ENCODE data around the gene NFE2L2.
"Not testable (repeated sequence)": the region's sequence is repeated elsewhere in the genome, so short reads cannot be mapped to it uniquely, and the experiment has no call there.

Gene NFE2L2

DNA sequence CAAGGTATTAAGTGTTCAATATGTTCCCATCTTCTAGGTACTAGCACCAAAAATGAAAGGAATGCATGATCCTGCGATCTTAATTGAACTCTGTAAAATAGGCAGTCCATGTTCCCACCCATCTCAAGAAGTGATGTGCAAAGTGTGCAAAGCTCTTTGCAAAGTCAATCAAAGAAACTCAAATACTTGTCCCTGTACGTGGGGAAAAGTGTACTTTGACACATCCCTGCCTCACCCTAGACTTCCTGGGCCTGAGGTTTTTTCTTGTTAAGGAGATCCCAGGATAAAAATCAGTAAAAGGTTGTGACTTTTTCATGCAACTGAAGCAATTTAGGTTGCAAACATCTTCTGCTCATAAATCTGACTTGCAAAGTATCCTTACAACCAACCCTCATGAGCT, 26.6 kb downstream of the NFE2L2 start:
- DNase-seq (ENCODE audit: low read depth in 3 of 3, low spot score in 1 of 3), result no peak

DNA sequence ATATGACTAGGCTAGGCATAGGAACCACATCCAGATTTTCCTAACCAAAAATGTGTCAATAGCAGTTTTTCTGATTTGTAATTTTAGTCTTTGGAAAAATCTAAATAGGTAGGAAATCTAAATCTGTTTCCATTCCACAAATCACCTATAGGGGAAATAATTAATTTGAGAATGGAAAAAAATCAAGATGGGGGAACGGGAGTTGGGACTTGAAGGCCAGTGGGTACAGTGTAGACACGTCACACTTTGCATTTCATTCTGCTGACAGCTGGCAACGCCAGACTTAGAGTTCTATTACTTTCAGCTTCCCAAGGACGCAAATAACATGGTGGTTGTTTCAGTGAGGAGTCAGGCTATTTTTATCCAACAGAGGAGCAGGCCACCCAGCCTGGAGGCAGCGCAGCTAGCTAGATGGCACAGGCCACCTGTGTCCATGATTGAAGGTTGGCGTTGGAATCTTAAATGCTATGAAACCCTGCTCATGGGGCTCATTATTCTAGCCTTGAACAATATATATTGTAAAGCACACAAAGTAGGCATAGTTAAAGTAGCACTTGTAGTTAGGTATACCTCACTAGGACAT, 28.6 kb downstream of the NFE2L2 start:
- DNase-seq (ENCODE audit: low read depth in 3 of 3, low spot score in 1 of 3), result no peak

DNA sequence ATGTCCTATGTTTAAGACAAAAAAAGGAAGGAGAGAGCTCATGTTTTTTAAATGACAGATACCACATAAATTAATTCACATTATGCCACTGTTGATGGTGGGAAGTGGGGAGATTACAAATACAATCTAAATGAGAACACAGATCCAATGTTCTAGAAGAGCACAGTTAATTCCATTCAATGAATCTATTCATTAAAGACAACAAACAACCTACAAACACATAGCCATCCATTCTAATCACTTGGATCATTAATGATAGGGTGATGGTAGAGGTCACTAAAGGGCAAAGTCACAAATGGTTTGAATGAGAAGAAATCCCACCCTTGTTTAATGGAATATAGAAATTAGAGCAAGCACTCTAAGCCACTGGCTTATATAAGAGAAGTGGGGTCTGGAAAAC, 30.3 kb downstream of the NFE2L2 start:
- DNase-seq (ENCODE audit: low read depth in 3 of 3, low spot score in 1 of 3), result no peak

DNA sequence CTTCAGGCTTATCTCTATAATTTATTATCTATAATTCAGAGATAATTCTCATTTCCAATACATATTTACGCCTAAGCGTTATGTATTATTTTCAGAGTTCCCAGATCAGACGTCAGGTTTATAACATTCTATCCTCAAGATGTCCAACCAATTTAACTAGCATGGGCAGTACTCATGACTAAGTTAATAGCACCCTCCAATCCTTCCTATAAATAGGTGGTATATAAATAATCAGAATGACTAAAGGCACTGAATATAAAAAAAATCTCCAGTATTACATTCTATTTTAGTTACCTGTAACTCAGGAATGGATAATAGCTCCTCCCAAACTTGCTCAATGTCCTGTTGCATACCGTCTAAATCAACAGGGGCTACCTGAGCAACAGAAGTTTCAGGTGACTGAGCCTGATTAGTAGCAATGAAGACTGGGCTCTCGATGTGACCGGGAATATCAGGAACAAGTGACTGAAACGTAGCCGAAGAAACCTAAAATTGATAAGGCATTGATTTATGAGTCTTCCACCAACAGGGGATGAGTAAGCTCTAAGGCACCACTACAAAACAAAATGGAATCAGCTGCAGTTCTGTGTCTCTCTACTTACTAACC, 32.3 kb downstream of the NFE2L2 start:
- no peak for DNase-seq (ENCODE audit: low read depth in 3 of 3, low spot score in 1 of 3)

DNA sequence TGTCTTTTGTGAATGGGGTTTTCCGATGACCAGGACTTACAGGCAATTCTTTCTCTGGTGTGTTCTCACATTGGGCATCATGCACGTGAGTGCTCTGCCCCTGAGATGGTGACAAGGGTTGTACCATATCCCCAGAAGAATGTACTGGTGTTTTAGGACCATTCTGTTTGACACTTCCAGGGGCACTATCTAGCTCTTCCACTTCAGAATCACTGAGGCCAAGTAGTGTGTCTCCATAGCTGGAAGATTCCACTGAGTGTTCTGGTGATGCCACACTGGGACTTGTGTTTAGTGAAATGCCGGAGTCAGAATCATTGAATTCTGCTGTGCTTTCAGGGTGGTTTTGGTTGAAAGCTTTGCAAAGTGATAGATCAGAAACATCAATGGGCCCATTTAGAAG, 33.3 kb downstream of the NFE2L2 start:
- no peak for DNase-seq (ENCODE audit: low read depth in 3 of 3, low spot score in 1 of 3)

DNA sequence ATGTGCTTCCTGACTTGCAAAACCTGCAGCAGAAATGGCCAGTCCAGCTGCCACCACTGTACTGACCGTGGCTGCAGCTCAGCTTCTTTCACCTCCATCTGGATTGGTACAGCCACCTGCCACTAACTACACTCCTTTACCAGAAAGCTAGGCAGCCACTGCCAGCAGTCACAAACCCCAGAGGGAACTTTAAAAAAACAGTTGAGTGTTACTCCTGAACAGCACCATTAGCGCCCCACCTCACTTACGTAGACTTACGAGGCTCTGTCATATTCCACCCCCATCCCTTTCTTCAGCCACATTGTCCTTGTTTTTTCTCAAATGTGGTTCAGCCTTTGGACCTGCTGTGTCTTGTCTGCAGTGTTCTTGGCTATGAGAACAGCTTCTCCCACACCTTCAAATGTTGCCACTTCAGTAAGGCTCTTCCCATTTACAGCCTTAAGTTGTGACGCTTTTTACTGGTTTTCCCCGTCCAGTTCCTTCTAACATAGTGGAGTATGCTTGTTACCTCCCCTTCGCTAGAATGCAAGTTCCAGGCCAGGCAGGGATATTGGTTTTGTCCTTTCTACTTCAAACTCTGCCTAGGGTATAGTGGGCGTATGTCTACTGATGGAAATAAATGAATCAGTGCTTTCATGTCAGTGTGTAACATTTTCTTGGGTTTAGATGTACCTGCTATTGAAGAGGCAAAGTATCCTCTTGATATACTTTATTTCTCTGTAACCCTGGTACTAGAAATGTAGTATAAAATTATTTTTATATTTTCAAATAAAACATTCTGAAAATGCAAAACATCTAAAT, 34.9 kb downstream of the NFE2L2 start:
- DNase-seq (ENCODE audit: low read depth in 3 of 3, low spot score in 1 of 3), result no peak

DNA sequence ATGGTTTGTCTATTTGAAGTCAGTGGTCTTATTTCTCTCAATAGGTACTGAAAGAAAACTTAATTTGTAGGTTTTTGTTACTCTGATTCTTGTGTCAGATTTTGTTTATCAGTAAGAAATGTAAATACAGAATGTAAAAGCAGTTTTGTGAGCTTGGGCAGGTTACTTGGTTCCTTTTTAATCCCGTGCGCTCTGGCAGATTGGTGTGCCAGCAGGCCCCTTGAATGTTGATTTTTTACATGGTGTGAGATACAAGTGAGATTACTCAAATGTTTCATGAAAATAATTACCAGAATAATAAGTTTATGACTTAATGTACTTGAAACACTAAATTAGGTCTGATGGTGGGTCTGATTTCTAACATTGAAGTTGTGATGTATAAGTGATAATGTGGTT, 38.6 kb downstream of the NFE2L2 start:
- DNase-seq (ENCODE audit: low read depth in 3 of 3, low spot score in 1 of 3), result no peak

DNA sequence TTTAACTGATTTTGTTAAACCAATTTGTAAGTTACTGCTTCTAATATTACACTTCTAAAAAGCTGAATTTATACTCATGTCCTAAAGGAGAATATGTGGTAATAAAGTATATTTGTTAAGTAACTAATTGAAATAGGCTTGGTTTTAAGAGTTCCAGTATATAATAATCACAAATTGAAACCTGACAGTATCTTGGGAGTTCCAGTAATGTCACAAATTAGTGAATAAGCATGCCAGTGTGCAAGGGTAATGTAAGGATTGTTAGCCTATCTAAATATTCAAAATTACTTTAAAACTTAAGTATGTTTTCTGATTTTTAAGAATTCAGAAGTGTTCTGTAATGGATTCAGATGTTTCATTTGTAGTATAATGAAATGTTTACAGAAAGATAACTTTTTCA, 41.1 kb downstream of the NFE2L2 start:
- DNase-seq (ENCODE audit: low read depth in 3 of 3, low spot score in 1 of 3), result not testable (repeated sequence)

DNA sequence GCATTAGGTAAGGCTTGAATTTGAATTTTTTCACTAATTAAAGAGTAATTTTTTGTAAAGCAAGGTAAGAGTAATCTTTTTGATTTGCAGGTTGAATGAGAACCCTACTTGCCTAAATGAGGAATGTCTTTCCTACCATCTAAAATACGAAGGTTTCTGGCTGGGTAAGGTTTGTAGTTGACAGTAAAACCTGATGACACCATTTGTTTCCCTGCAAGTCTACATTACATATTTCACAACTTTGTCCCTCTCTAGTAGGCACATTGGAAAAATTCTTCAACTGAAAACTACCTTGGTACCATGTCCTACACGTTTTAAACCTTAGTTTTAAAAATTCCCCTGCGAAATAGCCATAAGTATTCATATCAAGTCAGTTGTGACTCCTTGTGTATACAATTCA, 42.6 kb downstream of the NFE2L2 start:
- DNase-seq (ENCODE audit: low read depth in 3 of 3, low spot score in 1 of 3), result no peak

DNA sequence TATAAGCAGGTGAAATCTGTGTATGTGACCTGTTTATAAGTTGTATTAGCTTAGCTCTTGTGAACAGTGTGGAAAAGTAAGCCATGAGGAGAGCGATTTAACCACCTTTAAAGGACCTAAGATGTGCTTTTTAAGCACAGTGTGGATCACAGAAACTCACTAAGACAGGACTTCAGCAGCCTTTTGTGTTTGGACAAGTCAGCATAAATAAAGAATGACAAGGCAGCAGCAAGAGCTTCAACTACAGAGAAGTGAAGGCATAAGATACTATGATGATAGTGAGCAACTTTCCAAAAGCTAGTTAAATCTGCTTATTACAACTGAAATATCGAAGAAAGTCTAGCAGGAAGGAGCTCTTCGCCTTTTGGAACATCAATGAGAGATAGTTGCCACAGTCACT, 43.0 kb downstream of the NFE2L2 start:
- DNase-seq (ENCODE audit: low read depth in 3 of 3, low spot score in 1 of 3), result no peak

DNA sequence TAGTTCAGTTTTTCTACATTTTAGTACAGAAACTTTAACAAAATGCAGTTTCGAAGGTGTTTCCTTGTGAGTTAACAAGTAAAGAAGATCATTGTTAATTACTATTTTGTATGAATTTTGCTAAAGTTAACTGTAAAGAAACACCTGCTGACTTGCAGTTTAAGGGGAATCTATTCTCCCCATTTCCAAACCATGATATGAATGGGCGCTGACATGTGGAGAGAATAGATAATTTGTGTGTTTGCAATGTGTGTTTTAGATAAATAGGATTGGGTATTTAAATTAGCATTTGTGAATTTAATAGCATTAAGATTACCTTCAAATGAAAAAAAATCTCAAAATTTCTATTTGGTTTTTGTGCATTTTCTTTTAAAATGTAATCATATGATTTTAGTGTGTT, 44.7 kb downstream of the NFE2L2 start:
- not testable (repeated sequence) for DNase-seq (ENCODE audit: low read depth in 3 of 3, low spot score in 1 of 3)

DNA sequence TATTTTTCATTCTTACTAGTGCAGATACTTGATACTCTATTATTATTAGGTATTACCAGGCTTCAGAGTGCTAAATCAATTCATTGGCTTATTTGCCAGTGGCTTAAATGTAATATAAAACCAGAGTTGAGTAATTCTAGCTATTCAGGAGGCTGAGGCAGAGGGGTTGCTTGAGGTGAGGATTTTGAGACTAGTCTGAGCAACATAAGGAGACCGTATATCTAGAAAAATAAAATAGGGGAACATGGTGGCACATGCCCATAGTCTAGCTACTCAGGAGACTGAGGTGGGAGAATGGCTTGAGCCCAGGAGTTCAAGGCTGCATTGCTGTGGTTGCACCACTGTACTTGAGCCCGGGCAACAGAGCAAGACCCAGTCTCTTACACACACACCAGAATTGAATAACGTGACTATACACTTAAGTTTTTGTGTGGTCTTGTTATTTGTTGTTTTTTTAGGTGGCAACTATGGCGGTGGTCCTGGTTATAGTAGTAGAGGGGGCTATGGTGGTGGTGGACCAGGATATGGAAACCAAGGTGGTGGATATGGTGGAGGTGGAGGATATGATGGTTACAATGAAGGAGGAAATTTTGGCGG, 47.2 kb downstream of the NFE2L2 start:
- DNase-seq (ENCODE audit: low read depth in 3 of 3, low spot score in 1 of 3), result no peak

DNA sequence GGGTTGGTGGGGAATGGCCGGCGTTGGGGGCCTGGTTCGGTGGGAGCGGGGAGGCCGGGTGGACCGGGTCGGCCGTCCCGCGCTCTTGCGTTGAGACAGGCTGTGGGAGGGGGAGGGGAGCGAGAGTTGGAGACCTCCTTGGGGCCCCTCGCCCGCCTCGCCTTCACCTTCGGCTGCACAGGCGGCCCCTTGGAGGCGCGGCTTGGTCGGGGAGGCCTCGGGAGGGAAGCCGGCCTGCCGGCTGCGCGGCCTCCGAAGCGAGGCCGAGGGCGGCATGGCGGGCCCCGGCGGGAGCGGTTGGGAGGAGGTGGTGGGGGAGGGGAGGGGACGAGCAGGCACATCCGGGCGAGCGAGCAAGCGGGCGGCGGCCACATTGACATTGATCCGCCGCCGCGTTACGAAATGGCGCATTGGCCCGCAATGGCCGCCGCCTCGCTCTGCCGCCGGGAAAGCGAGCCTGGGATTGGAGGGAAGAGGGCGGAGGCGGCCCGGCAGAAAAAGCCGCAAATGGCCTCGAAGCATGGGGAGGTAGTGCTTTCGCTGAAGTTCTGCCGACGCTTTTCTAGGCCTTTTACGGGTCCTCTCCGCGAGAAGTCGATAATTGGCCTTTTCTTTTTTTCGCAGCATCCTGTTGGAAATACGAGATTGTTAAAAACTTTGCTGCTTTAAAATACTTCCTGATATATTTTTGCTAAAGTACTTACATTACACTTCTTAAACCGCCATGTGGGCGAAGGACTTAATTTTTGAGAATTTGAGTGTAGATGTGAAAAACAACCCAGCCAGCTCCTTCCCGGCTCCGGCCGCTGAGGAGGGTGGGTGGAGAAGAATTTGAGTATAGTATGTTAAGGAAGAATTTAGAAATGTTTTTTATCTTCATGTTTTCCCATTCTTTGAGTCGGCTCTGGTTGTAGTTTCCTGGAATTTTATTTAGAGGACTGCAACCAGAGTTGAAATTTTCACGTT, 51.4 kb downstream of the NFE2L2 start:
- DNase-seq (ENCODE audit: low read depth in 3 of 3, low spot score in 1 of 3), result peak; percentile 76 to 86 (median 77)

DNA sequence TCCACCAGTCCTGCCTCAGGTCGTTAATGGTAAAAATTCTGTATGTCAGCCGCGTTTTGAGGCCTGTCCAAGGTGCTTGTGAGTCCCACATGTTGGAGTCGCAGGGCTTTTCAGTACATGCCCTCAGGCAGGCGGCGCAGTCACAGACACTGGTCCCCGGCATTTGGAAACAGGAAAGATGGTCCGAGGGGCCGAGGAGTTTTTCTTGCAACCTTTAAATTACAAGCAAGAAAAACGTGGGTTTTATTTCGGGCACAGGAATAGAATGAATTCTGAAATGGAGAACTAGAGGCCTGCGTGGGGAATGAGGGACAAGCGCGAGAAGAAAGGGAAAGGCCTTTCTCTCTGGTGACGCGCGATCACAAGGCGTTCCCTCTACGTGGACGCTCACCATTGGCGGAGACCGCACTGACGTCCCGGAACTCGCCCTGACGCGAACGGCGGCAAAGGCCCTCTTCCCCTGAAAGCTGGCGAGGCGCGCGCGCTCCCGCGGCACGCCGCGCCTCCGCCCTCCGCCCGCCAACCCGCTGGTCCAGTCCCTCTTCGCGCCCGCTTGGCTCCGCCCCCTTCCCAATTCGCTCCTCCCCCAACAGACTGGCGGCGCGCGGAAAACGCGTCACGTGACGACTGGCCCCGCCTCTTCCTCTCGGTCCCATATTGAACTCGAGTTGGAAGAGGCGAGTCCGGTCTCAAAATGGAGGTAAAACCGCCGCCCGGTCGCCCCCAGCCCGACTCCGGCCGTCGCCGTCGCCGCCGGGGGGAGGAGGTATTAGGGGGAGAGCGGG, 52.2 kb downstream of the NFE2L2 start, which contains the start of gene HNRNPA3:
TSS of gene HNRNPA3 (plus strand) at position 689 of the 785 bp plus-strand sequence. CDS start at position 695, 6 bp downstream.
- peak; percentile 99 to 100 (median 100) for DNase-seq (ENCODE audit: low read depth in 3 of 3, low spot score in 1 of 3)

DNA sequence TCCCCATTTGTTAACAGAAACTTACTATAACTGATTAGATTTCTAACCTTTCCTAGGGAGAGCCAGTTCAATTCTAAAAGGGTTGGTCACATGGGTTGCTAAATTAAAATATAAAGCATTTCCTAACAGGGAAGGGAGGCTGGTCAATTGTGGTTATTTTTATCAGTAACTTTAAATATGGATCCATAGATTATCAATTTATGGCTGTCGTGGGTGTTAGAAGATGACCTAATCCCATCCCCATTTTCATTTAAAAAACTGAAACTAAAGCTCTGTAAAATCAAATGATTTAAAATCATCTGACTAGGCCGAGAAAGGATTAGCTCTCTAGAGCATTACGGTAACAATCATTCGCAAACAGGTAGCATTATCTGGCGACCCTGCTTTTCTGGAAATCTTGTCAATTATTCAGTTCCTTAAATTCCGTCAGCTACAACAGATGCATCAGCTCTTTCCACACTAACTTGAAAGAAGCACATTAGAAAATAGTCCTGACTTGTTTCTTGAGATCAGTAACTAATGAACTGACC, 52.9 kb downstream of the NFE2L2 start:
- no peak for DNase-seq (ENCODE audit: low read depth in 3 of 3, low spot score in 1 of 3)

DNA sequence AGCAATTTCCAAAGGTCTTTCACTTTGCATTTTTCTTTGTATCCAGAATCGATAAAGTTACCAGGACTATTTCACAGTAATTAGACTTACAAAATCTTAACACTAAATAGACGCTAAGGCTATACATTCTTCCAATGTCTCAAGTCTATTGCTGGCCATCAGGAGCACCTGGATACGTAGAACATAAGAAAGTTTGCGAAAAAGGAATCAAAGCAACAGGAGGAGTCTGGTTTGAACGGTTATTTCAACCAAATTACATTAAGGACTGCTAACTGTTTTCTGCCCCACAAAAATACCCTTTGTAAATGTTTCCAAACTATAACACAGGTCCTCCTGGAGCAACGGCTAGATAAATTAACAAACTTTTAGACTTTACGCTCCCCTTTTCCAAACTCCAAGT, 53.4 kb downstream of the NFE2L2 start:
- DNase-seq (ENCODE audit: low read depth in 3 of 3, low spot score in 1 of 3), result no peak

DNA sequence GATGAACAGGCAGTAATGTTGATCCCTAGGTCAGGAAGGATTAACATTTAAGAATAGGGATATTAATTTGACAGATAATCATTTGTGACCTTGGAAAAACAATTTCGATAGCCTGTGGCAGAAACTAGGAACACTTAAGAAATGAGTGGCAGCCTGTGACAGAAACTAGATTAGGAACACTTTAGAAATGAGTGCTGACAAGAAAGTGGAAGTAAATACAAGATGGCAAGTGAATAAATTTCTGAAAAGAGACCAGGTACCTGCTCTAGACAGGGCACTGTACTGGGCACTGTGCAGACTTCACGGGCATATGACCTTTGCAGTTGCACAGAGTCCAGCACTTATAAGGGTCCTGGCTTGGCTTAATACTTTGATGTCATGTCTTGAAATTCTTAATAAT, 57.4 kb downstream of the NFE2L2 start:
- DNase-seq (ENCODE audit: low read depth in 3 of 3, low spot score in 1 of 3), result no peak

DNA sequence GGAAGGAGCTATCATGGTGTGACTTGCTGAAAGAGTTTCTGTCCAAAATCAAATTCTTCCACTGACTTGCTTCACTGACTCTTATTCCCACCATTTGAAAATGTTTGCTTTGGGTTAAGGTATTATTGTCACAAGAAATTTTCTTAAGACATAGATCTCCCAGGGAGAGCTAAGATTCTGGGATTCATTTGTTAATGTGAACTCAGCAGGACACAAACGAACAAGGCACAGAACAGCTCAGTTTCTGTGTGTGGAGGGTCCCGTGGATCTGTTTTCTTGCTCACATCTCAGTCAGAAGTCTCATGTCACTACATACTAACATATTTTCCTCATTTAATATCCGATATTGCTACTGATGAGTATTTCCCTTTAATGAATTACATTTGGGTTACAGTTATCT, 60.1 kb downstream of the NFE2L2 start:
- no peak for DNase-seq (ENCODE audit: low read depth in 3 of 3, low spot score in 1 of 3)

DNA sequence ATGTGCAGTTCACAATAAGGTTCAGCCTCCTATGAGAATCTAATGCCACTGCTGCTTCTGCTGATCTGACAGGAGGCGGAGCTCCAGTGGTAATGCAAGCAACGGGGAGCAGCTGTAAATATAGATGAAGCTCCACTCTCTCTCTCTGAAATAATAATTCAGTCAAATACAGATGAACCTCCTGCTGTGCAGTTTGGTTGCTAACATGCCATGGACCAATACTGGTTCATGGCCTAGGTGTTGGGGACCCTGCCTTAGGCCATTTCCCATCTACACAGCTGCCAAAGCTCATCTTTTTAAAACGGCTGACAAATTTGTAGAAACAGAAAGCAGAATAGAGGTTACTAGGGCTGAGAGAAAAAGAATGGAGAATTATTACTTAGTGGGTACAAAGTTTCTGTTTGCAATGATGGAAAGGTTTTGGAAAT, 62.6 kb downstream of the NFE2L2 start:
- DNase-seq (ENCODE audit: low read depth in 3 of 3, low spot score in 1 of 3), result no peak

DNA sequence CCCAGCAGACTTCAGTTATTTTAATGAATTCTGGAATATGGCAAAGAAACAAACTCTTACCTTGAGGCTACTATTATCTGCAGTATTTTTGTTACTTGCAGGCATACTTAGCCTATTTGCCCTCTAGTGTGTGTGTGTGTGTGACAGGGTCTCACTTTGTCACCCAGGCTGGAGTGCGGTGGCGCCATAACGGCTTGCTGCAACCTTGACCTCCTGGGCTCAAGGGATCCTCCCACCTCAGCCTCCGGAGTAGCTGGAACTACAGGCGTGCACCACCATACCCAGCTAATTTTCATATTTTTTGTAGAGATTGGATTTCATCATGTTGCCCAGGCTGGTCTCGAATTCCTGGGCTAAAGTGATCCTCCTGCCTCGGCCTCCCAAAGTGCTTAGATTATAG, 64.1 kb downstream of the NFE2L2 start:
- not testable (repeated sequence) for DNase-seq (ENCODE audit: low read depth in 3 of 3, low spot score in 1 of 3)

All from stimulated activated CD4-positive, alpha-beta T cell treated with anti-CD3 and anti-CD28 coated beads, TNF-alpha, amount 100 ng/mL, for 1 hour (primary cell).